ENCODE results near the gene MAP3K21.
A peak's percentile ranks its signal among the peaks of the same experiment; 100 is the strongest.

The MAP3K21 gene

GRCh38 chr1:233327651-233328141, at the start of gene MAP3K21:
TSS of gene MAP3K21 (plus strand) at chr1:233327724. CDS start at chr1:233328029, 305 bp downstream.
- peak within 1 kb of the TSS; percentile 27 to 49 for H3K4me3 ChIP-seq (replicated peaks in 1 of 2; ENCODE audit: low read depth in 2 of 2, low read length in 2 of 2)
- no peak for DNase-seq (ENCODE audit: low read depth in 2 of 2)
- no peak for TF ChIP-seq CTCF (IDR thresholded peaks at IDR 0.05; ENCODE audit: low read depth, low read length)

- no peak overlapping the region for H3K4me3 ChIP-seq (replicated peaks in 1 of 2; ENCODE audit: low read depth in 2 of 2, low read length in 2 of 2)
- no peak for TF ChIP-seq CTCF (IDR thresholded peaks at IDR 0.05; ENCODE audit: low read depth, low read length)
Measured at GRCh38 chr1:233278631-233279030, 48.9 kb upstream of the MAP3K21 start.

GRCh38 chr1:233279971-233280370, 47.6 kb upstream of the MAP3K21 start:
- no peak for TF ChIP-seq CTCF (IDR thresholded peaks at IDR 0.05; ENCODE audit: low read depth, low read length)
- H3K4me3 ChIP-seq (replicated peaks in 1 of 2; ENCODE audit: low read depth in 2 of 2, low read length in 2 of 2) = no peak overlapping the region
- no peak for DNase-seq (ENCODE audit: low read depth in 2 of 2)

More at GRCh38 chr1:233278631-233279030, 48.9 kb upstream of the MAP3K21 start:
- no peak for DNase-seq (ENCODE audit: low read depth in 2 of 2)

GRCh38 chr1:233281711-233282581, 45.6 kb upstream of the MAP3K21 start:
- no peak for TF ChIP-seq CTCF (IDR thresholded peaks at IDR 0.05; ENCODE audit: low read depth, low read length)
- peak; percentile 65 to 80 for DNase-seq (ENCODE audit: low read depth in 2 of 2)
- H3K4me3 ChIP-seq (replicated peaks in 1 of 2; ENCODE audit: low read depth in 2 of 2, low read length in 2 of 2) = no peak overlapping the region

GRCh38 chr1:233282582-233282886, 45.0 kb upstream of the MAP3K21 start:
- TF ChIP-seq CTCF (IDR thresholded peaks at IDR 0.05; ENCODE audit: low read depth, low read length) = no peak
- no peak overlapping the region for H3K4me3 ChIP-seq (replicated peaks in 1 of 2; ENCODE audit: low read depth in 2 of 2, low read length in 2 of 2)
- no peak for DNase-seq (ENCODE audit: low read depth in 2 of 2)

GRCh38 chr1:233289676-233290075, 37.8 kb upstream of the MAP3K21 start:
- H3K4me3 ChIP-seq (replicated peaks in 1 of 2; ENCODE audit: low read depth in 2 of 2, low read length in 2 of 2) = no peak overlapping the region
- no peak for TF ChIP-seq CTCF (IDR thresholded peaks at IDR 0.05; ENCODE audit: low read depth, low read length)
- no peak for DNase-seq (ENCODE audit: low read depth in 2 of 2)
